ENCODE results near the gene ATP5F1E.

Gene ATP5F1E

GRCh38 chr20:59004763-59005522 lies 27.2 kb downstream of the ATP5F1E start:
- no peak for FAIRE-seq

GRCh38 chr20:59004493-59004762 lies 27.7 kb downstream of the ATP5F1E start:
- FAIRE-seq, result no peak

GRCh38 chr20:59003836-59004492 lies 28.2 kb downstream of the ATP5F1E start:
- no peak for FAIRE-seq

- no peak for FAIRE-seq
Measured at GRCh38 chr20:59002874-59003399, 29.2 kb downstream of the ATP5F1E start.

- no peak for FAIRE-seq
Measured at GRCh38 chr20:59002388-59002787, 29.7 kb downstream of the ATP5F1E start.

- FAIRE-seq, result no peak
Measured at GRCh38 chr20:59001449-59002171, 30.5 kb downstream of the ATP5F1E start.

GRCh38 chr20:59001068-59001448 lies 31.1 kb downstream of the ATP5F1E start:
- no peak for FAIRE-seq

- no peak for FAIRE-seq
Measured at GRCh38 chr20:59000326-59000725, 31.8 kb downstream of the ATP5F1E start.

GRCh38 chr20:58998656-58999055 lies 33.5 kb downstream of the ATP5F1E start:
- FAIRE-seq, result no peak

- no peak for FAIRE-seq
Measured at GRCh38 chr20:58997141-58997770, 34.9 kb downstream of the ATP5F1E start.

- no peak for FAIRE-seq
Measured at GRCh38 chr20:58996226-58996611, 35.9 kb downstream of the ATP5F1E start.

- no peak for FAIRE-seq
Measured at GRCh38 chr20:58995461-58996225, 36.5 kb downstream of the ATP5F1E start.

GRCh38 chr20:58994390-58995159 lies 37.6 kb downstream of the ATP5F1E start:
- FAIRE-seq, result no peak

- no peak for FAIRE-seq
Measured at GRCh38 chr20:58993332-58994248, 38.5 kb downstream of the ATP5F1E start.

GRCh38 chr20:58992911-58993310 lies 39.2 kb downstream of the ATP5F1E start:
- FAIRE-seq, result no peak

GRCh38 chr20:58991715-58992114 lies 40.4 kb downstream of the ATP5F1E start:
- FAIRE-seq, result no peak

- FAIRE-seq, result no peak
Measured at GRCh38 chr20:58990651-58991445, 41.3 kb downstream of the ATP5F1E start.

- no peak for FAIRE-seq
Measured at GRCh38 chr20:58989196-58989595, 42.9 kb downstream of the ATP5F1E start.

- FAIRE-seq, result no peak
Measured at GRCh38 chr20:58988565-58988882, 43.6 kb downstream of the ATP5F1E start.
